SK-N-SH (cell line): Measurements from ENCODE around the gene PRR12. TPM values are rescaled to one million over a fixed set of nuclear protein-coding genes. Genes with fewer than 3 reads are reported as not detected.

Experiments
- polyA plus RNA-seq, 3 experiments: library from polyadenylated mRNA; depleted of rRNA; stranded (reverse); fragments of >200 nt; gene quantifications; 2 replicates each; pipeline ENCODE4 v1.2.3, GENCODE V29; 2012
- small RNA-seq, 7 experiments: library from RNA; depleted of rRNA; stranded (forward); fragments of <200 nt; gene quantifications; one replicate each; pipeline ENCODE3, GENCODE V24; 2012

Gene PRR12
- polyA plus RNA-seq, 1 of the 3 experiments (the other 2 are of a cell fraction), result 1.7 TPM

Small RNA genes lying within 50 kb of the gene (small RNA-seq; reads per million reads assigned to genes)
- gene RF00019, result 0 reads per million in 7 experiments

Other genes with a start within 250 kb of the PRR12 start
- 24.7 and 27.9 TPM in 2 replicates for gene TEAD2, start 228.8 kb upstream of the PRR12 start, polyA plus RNA-seq (2012; rRNA removed)
- gene DKKL1, start 227.3 kb upstream of the PRR12 start, polyA plus RNA-seq (2012; rRNA removed), result 0.36 and 0.47 TPM in 2 replicates
- 0.03 and 0.20 TPM in 2 replicates for gene KASH5, start 202.9 kb upstream of the PRR12 start, polyA plus RNA-seq (2012; rRNA removed)
- gene PTH2, start 167.7 kb upstream of the PRR12 start, polyA plus RNA-seq (2012; rRNA removed), result not detected in 2 replicates
- gene GFY, start 165.8 kb upstream of the PRR12 start, polyA plus RNA-seq (2012; rRNA removed), result not detected in 2 replicates
- gene SLC17A7, start 149.7 kb upstream of the PRR12 start, polyA plus RNA-seq (2012; rRNA removed), result 0.39 and 0.59 TPM in 2 replicates
- 145 and 157 TPM in 2 replicates for gene PIH1D1, start 139.4 kb upstream of the PRR12 start, polyA plus RNA-seq (2012; rRNA removed)
- 13.6 and 15.7 TPM in 2 replicates for gene ALDH16A1, start 138.0 kb upstream of the PRR12 start, polyA plus RNA-seq (2012; rRNA removed)
- gene FLT3LG, start 117.0 kb upstream of the PRR12 start, polyA plus RNA-seq (2012; rRNA removed), result 4.0 and 6.4 TPM in 2 replicates
- 2,604 and 2,748 TPM in 2 replicates for gene RPL13A, start 103.6 kb upstream of the PRR12 start, polyA plus RNA-seq (2012; rRNA removed)
- gene RPS11, start 94.7 kb upstream of the PRR12 start, polyA plus RNA-seq (2012; rRNA removed), result 6,915 and 7,579 TPM in 2 replicates
- gene FCGRT, start 78.5 kb upstream of the PRR12 start, polyA plus RNA-seq (2012; rRNA removed), result 75.3 and 91.4 TPM in 2 replicates
- gene RCN3, start 63.2 kb upstream of the PRR12 start, polyA plus RNA-seq (2012; rRNA removed), result 1.4 and 1.8 TPM in 2 replicates
- 101 and 128 TPM in 2 replicates for gene NOSIP, start 10.6 kb upstream of the PRR12 start, polyA plus RNA-seq (2012; rRNA removed)
- gene PRRG2, start 9.9 kb upstream of the PRR12 start, polyA plus RNA-seq (2012; rRNA removed), result 0.42 and 0.44 TPM in 2 replicates
- 113 and 141 TPM in 2 replicates for gene RRAS, start 49.0 kb downstream of the PRR12 start, polyA plus RNA-seq (2012; rRNA removed)
- gene SCAF1, start 51.0 kb downstream of the PRR12 start, polyA plus RNA-seq (2012; rRNA removed), result 5.5 and 9.5 TPM in 2 replicates
- 85.9 and 112 TPM in 2 replicates for gene IRF3, start 74.7 kb downstream of the PRR12 start, polyA plus RNA-seq (2012; rRNA removed)
- 20.3 and 27.9 TPM in 2 replicates for gene BCL2L12, start 74.8 kb downstream of the PRR12 start, polyA plus RNA-seq (2012; rRNA removed)
- gene PRMT1, start 86.1 kb downstream of the PRR12 start, polyA plus RNA-seq (2012; rRNA removed), result 774 and 789 TPM in 2 replicates
- gene ADM5, start 98.4 kb downstream of the PRR12 start, polyA plus RNA-seq (2012; rRNA removed), result 1.3 TPM in 2 replicates
- 118 and 139 TPM in 2 replicates for gene CPT1C, start 99.9 kb downstream of the PRR12 start, polyA plus RNA-seq (2012; rRNA removed)
- not detected in 2 replicates for gene TSKS, start 172.1 kb downstream of the PRR12 start, polyA plus RNA-seq (2012; rRNA removed)
- gene AP2A1, start 175.8 kb downstream of the PRR12 start, polyA plus RNA-seq (2012; rRNA removed), result 59.6 and 74.8 TPM in 2 replicates
- gene FUZ, start 222.1 kb downstream of the PRR12 start, polyA plus RNA-seq (2012; rRNA removed), result 23.7 and 29.9 TPM in 2 replicates
- gene MED25, start 227.1 kb downstream of the PRR12 start, polyA plus RNA-seq (2012; rRNA removed), result 15.7 and 30.2 TPM in 2 replicates